AG09319 (cell line): ENCODE results near the gene UQCR11.

Source experiments
- DNase-seq: peaks from one replicate; pipeline ENCODE4 v3.0.0-alpha.2; 2010; ENCODE audit warnings: low read depth; ENCODE audit errors: extremely low read depth
- TF ChIP-seq, protein P1 (sequence below): IDR thresholded peaks from 2 replicates; pipeline ENCODE4 v1.5.1; 2011; ENCODE audit warnings: low read depth, mild to moderate bottlenecking, inconsistent platforms, low read length, moderate library complexity

The UQCR11 gene

DNA sequence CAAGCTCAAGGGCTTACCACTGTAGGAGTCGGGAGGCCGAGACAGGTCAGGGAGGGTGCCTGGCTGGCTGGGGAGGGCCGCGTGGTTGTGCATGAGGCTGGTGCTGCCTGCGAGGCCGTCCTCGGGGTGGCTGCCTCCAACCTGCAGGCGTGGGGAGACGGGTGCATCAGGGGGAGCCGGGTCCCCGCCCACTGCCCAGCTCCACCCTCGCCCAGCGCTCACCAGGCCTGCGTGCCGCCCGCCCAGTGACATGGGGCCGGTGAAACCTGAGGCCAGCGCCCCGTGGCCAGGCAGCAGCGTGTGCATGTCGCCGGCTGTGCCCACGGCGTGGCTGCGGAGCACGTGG, 13.8 kb upstream of the UQCR11 start:
- TF ChIP-seq, protein P1, sequence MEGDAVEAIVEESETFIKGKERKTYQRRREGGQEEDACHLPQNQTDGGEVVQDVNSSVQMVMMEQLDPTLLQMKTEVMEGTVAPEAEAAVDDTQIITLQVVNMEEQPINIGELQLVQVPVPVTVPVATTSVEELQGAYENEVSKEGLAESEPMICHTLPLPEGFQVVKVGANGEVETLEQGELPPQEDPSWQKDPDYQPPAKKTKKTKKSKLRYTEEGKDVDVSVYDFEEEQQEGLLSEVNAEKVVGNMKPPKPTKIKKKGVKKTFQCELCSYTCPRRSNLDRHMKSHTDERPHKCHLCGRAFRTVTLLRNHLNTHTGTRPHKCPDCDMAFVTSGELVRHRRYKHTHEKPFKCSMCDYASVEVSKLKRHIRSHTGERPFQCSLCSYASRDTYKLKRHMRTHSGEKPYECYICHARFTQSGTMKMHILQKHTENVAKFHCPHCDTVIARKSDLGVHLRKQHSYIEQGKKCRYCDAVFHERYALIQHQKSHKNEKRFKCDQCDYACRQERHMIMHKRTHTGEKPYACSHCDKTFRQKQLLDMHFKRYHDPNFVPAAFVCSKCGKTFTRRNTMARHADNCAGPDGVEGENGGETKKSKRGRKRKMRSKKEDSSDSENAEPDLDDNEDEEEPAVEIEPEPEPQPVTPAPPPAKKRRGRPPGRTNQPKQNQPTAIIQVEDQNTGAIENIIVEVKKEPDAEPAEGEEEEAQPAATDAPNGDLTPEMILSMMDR, result no peak

DNA sequence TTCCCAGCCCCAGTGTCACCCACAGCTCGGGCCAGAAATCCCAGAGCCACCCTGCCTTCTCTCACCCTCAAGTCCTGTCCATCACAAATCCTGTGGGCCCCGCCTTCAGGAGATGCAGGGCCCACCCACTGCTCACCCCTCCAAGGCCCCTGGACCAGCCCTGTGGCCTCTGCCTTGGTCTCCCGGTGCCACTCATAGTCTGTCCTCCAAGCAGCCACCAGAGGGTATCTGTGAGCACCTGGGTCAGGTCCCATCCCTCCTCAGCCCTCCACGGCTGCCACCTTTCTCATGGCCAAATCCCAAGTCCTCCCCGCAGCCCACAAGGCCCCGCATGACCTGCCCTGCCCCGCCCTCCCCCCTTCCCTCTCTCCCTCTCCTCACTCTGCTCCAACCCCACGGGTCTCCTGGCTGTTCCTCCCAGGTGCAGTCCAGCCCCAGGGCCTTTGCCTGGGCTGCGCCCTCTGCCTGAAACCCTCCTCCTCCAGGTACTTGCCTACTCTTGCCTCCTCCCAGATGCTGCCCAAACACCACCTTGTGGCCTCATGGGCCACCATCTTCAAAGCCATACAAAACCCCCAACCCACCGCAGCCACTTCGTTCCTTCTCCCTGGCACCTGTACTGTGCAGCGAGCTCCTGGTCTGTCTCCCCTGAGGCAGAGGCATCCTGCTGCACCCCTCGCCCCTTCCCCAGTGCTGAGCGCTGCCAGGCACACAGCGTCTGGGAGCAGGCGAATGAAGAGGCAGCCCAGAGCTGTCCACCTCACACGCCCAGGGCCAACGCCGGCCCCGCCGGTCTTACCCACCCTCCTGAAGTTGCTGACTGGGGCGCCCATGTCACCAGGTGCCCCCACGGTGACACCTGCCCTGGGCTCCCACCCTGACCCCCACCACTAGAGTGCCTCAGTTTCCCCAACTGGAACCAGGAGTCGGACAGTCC, 13.2 kb upstream of the UQCR11 start:
- DNase-seq, result no peak
- TF ChIP-seq, protein P1, result peak; percentile 22

More for the DNA sequence above, 13.8 kb upstream of the UQCR11 start:
- no peak for DNase-seq

DNA sequence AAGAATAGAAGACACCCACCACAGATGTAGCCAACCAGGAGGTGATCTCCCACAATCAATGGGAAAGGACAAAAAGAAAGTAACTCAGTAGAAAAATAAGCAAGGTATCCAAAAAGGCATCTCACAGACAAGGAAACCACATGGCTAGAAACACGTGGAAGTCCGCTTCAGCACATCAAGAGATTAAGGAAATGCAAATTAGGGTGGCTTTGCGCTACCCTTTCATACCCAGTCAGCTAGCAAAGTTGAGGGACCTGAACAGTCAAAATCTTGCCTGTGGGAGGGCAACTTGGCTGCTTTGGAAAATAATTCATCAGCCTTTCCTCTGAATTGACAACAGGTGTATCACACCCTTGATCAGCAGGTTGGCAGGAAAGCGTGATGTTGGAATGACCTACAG, 11.6 kb upstream of the UQCR11 start:
- TF ChIP-seq, protein P1, result no peak
- DNase-seq, result no peak

DNA sequence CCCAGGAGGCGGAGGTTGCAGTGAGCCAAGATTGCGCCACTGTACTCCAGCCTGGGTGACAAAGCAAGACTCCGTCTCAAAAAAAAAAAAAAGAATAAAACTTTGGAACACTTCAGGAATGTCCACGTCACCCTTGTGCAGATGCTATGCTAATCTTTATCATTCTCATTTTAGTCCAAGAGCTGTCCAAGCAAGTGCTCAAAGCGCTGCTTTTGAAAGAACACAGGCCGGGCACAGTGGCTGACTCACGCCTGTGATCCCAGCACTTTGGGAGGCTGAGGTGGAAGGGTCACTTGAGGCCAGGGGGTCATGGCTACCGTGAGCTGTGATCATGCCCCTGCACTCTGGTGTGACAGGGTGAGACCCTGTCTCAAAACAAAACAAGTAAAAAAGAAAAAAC, 11.1 kb upstream of the UQCR11 start:
- TF ChIP-seq, protein P1, result no peak
- no peak for DNase-seq

DNA sequence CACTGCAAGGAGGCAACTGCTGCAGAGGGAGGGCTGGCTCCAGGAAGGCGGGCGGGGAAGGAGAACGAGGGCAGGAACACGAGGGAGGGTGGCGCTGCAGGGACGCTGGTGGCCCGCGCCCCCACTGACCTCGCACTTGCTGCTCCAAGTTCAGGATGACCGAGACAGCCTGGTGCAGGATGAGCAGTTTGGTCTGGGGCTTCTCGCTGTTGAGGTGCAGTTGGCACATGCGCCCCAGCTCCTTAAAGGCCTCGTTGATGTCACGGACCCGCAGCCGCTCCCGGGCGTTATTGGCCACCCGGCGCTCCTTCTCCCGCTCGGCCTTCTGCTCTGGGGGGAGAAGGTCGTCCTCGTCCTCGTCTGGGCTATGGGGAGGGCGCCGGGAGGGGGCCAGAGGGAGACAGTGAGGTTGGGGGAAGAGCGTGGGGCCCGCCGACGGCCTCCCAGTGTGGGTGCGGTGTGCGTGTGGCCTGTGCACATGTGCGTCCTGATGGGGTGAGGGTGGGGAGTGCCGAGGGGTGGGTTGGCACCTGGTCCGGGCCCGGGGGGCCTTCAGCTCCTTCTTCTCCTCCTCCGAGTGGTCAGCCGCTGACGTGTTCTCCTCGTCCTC, 10.0 kb upstream of the UQCR11 start:
- TF ChIP-seq, protein P1, result no peak
- DNase-seq, result no peak

DNA sequence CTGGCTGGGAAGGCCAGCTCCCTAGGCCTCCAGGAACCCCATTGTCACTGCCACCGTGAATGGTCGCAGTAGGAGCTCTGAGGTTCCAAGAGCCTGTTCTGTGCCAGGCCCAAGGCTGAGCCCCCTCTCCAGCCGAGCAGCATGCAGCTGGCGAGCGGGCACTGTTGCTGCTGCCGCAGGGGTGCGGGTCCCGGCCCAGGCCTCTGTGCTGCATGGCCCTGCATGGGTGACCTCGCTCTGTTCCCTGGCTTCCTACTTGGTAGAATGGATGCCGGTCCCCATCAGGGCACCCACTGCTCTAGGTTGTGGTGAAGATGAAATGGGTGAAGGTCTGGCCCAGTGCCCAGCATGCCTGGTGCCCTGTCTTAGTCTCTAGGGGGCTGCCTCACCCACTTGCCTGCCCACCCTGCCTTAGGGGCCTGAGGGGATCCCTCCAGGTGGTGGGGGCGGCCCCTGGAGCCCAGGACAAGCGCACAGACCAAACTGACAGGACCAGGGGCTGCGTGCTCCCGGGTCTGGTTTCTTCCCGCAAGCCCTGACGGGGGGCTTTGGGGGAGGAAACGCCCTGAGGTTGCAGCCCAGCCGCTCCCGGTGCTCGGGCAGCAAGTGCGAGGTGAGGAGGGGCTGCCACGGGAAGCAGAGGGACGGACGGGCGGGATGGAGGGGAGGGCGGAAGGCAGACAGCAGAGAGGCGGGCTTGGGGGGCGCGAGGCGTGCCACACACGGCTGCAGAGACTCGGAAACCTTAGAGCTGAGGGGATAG, 8.7 kb upstream of the UQCR11 start:
- TF ChIP-seq, protein P1, result no peak
- no peak for DNase-seq

DNA sequence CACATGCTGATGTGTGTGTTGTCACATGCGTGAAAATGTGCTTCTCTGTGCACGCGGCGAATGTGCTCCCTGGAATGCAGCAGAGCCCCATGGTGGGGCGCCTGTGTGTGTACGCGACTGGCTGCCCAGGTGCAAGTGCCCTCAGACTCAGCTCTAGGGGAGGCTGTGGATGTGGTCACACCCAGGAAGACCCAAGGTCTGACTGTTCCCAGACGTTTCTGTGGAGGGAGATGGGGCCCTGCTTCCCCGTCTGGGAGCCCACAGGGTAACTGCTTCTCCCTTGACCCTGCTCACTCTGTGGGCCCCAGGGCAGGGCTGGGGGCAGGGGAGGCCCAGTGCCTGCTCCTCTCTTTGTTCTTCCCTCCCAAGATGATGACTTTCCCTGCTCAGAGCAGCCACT, 7.9 kb upstream of the UQCR11 start:
- TF ChIP-seq, protein P1, result no peak
- DNase-seq, result no peak
